Cardiac muscle cell (in vitro differentiated cells and primary cell): ENCODE data around the gene TMEM232. TPM values are rescaled to one million over a fixed set of nuclear protein-coding genes. Genes with fewer than 3 reads are reported as not detected.

Experiments used
- DNase-seq, 2 donors: peaks; one replicate each; pipeline versions ENCODE4 v3.0.0 to v3.0.0-alpha.2; 2010 to 2017; ENCODE audit warnings: low read depth in 1 of 2, low spot score in 1 of 2
- H3K27ac ChIP-seq: fragments of 200-600 bp; sonication (generic); 2 replicates; pipeline ENCODE4 v1.5.1; 2016
- H3K27me3 ChIP-seq: fragments of 200-600 bp; sonication (generic); 2 replicates; pipeline ENCODE4 v1.6.0; 2016; ENCODE audit warnings: control low read depth
- H3K36me3 ChIP-seq: fragments of 200-600 bp; sonication (generic); 2 replicates; pipeline ENCODE4 v1.5.1; 2016; ENCODE audit warnings: control low read depth
- H3K4me1 ChIP-seq: fragments of 200-600 bp; sonication (generic); 2 replicates; pipeline ENCODE4 v1.8.1; 2017; ENCODE audit warnings: low read depth, mild to moderate bottlenecking, mixed run types
- H3K4me3 ChIP-seq: fragments of 200-600 bp; sonication (generic); 2 replicates; pipeline ENCODE4 v1.5.1; 2016; ENCODE audit warnings: mild to moderate bottlenecking
- H3K9me3 ChIP-seq: fragments of 200-600 bp; sonication (generic); 2 replicates; pipeline ENCODE4 v1.5.1; 2017; ENCODE audit warnings: low read depth, mild to moderate bottlenecking, control low read depth
- polyA plus RNA-seq: library from polyadenylated mRNA; unstranded; fragments of >200 nt; fragmentation: Nextera tagmentation; extraction: Ambion mirVana; gene quantifications from 2 replicates; pipeline ENCODE4 v1.2.1, GENCODE V29; 2016
- total RNA-seq: library from RNA; depleted of rRNA; stranded (reverse); fragments of >200 nt; gene quantifications from 2 replicates; pipeline ENCODE4 v1.2.3, GENCODE V29; 2016
- TF ChIP-seq, protein P1 (sequence below): IDR thresholded peaks from 2 replicates; pipeline ENCODE4 v1.5.1; 2012; ENCODE audit warnings: low read depth, mild to moderate bottlenecking, low read length

TMEM232 gene
- total and polyA plus RNA-seq, 2 experiments from 2014 or later = 2.5 to 7.0 TPM

DNA sequence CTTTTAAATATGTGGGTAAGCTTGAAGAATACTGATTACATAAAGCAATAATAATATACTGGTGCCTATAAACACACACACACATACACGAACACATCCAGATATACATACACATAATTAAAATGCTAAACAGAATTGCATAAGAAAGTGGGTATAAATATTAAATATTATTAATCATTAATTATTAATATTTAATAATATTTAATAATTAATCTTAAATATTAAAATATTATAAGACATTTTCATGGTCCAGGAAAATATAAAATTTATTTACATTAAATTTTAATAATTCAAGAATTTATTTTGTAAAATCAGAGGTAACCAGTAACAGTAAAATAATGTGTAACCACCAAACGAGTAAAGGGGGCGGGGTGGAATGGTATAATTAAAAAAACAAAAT is 178.3 kb downstream of the TMEM232 start:
- H3K4me3 ChIP-seq = no peak overlapping the region
- H3K4me1 ChIP-seq = no peaks in the 10 kb centered on the region
- H3K9me3 ChIP-seq = no peaks in the 10 kb centered on the region
- no peaks in the 10 kb centered on the region for H3K36me3 ChIP-seq
- H3K27ac ChIP-seq = no peak overlapping the region
- no peaks in the 10 kb centered on the region for H3K27me3 ChIP-seq
- no peak for DNase-seq
- TF ChIP-seq, protein P1, sequence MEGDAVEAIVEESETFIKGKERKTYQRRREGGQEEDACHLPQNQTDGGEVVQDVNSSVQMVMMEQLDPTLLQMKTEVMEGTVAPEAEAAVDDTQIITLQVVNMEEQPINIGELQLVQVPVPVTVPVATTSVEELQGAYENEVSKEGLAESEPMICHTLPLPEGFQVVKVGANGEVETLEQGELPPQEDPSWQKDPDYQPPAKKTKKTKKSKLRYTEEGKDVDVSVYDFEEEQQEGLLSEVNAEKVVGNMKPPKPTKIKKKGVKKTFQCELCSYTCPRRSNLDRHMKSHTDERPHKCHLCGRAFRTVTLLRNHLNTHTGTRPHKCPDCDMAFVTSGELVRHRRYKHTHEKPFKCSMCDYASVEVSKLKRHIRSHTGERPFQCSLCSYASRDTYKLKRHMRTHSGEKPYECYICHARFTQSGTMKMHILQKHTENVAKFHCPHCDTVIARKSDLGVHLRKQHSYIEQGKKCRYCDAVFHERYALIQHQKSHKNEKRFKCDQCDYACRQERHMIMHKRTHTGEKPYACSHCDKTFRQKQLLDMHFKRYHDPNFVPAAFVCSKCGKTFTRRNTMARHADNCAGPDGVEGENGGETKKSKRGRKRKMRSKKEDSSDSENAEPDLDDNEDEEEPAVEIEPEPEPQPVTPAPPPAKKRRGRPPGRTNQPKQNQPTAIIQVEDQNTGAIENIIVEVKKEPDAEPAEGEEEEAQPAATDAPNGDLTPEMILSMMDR = no peak

DNA sequence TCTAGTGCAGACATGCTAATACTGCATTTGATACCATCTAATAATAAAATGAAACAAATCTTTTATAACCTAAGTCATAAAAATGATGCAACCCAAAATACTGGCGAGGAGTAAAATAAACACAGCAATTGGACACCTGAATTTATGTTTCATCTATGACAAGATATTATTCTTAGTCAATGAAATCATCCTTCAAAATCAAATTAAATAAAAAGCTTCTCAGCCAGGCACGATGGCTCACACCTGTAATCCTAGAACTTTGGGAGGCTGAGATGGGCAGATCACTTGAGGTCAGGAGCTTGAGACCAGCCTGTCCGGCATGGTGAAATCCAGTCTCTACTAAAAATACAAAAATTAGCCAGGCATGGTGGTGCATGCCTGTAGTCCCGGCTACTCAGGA is 179.0 kb downstream of the TMEM232 start:
- Histone ChIP-seq H3K36me3 (no peaks in the 10 kb centered on the region), H3K27me3 (no peaks in the 10 kb centered on the region), H3K4me1 (no peaks in the 10 kb centered on the region), H3K4me3 (no peak overlapping the region), H3K27ac (no peak overlapping the region), H3K9me3 (no peaks in the 10 kb centered on the region)
- DNase-seq = no peak
- TF ChIP-seq, protein P1 = no peak

GRCh38 chr5:110545716-110546115 is 180.8 kb downstream of the TMEM232 start:
- Histone ChIP-seq H3K4me1 (no peaks in the 10 kb centered on the region), H3K27ac (no peak overlapping the region), H3K4me3 (no peak overlapping the region), H3K27me3 (no peaks in the 10 kb centered on the region), H3K9me3 (no peaks in the 10 kb centered on the region), H3K36me3 (no peaks in the 10 kb centered on the region)
- no peak for DNase-seq
- TF ChIP-seq, protein P1 = no peak

DNA sequence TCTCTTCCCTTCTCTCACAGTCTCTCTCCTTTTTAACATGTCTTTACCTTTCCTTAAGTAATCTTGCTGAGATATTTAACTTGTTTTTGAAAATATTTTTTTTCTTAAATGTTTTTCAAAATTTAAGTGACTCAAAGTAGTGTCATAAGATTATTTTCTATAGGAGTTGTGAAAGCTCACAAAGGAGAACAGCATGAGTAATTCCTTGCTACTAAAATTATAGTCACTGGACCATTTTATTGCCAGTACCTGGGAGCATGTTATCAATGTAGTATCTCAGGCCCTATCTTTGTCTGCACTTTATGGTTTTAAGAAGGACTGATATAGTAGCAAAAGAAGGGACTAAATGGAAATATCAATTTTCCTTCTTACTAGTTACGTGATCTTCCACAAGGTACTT is 181.9 kb downstream of the TMEM232 start:
- DNase-seq = no peak
- H3K36me3 ChIP-seq = no peaks in the 10 kb centered on the region
- no peaks in the 10 kb centered on the region for H3K27me3 ChIP-seq
- H3K4me3 ChIP-seq = no peak overlapping the region
- no peaks in the 10 kb centered on the region for H3K4me1 ChIP-seq
- no peak overlapping the region for H3K27ac ChIP-seq
- no peaks in the 10 kb centered on the region for H3K9me3 ChIP-seq
- TF ChIP-seq, protein P1 = no peak

- H3K4me1 ChIP-seq = no peaks in the 10 kb centered on the region
- no peak overlapping the region for H3K27ac ChIP-seq
- no peaks in the 10 kb centered on the region for H3K36me3 ChIP-seq
- no peaks in the 10 kb centered on the region for H3K27me3 ChIP-seq
- no peak for DNase-seq
- TF ChIP-seq, protein P1 = no peak
- no peak overlapping the region for H3K4me3 ChIP-seq
- no peaks in the 10 kb centered on the region for H3K9me3 ChIP-seq
Measured at GRCh38 chr5:110542949-110543348, 183.5 kb downstream of the TMEM232 start.
